Psoas muscle (tissue), 8 donors: ENCODE data around the gene IGLON5. TPM values are rescaled to one million over a fixed set of nuclear protein-coding genes. Genes with fewer than 3 reads are reported as not detected.
A peak's percentile ranks its signal among the peaks of the same experiment; 100 is the strongest.

ENCODE experiments used
- ATAC-seq, 4 donors: fragments of 200-7000 bp; cut with Tn5 transposase; one replicate each; pipeline ENCODE4 v1.9.1; 2020; ENCODE audit warnings: moderate library complexity in 3 of 4, mild to moderate bottlenecking in 2 of 4
- DNase-seq, 2 donors: peaks; one replicate each; pipeline ENCODE4 v3.0.0-alpha.2; 2020
- H3K27ac ChIP-seq: fragments of 200-600 bp; one replicate; pipeline ENCODE4 v1.8.0; 2022
- H3K27me3 ChIP-seq, 3 donors: fragments of 200-600 bp in 1 of 3; one replicate each; pipeline versions ENCODE4 v1.6.1 to v1.8.0; 2013 to 2022; ENCODE audit warnings: low read length in 2 of 3, mild to moderate bottlenecking in 2 of 3, moderate library complexity in 1 of 3; ENCODE audit not compliant: insufficient read depth in 3 of 3
- H3K36me3 ChIP-seq, 2 donors: fragments of 200-600 bp in 1 of 2; one replicate each; pipeline versions ENCODE4 v1.6.1 to v1.8.0; 2013 to 2022; ENCODE audit warnings: low read depth in 1 of 2, mild to moderate bottlenecking in 1 of 2, moderate library complexity in 1 of 2; ENCODE audit not compliant: insufficient read depth in 1 of 2
- H3K4me1 ChIP-seq: fragments of 200-600 bp; one replicate; pipeline ENCODE4 v1.8.0; 2022
- H3K4me3 ChIP-seq: fragments of 200-600 bp; one replicate; pipeline ENCODE4 v1.8.0; 2022; ENCODE audit warnings: mild to moderate bottlenecking
- H3K9me3 ChIP-seq: fragments of 200-600 bp; one replicate; pipeline ENCODE4 v1.8.0; 2022
- CTCF ChIP-seq: fragments of 200-600 bp; IDR thresholded peaks from one replicate; pipeline ENCODE4 v1.8.0; 2022; ENCODE audit warnings: antibody characterized with exemption
- WGBS, 3 donors: extraction: QIAGEN DNeasy Blood & Tissue Kit; methylation state at CpG; one replicate each; pipeline versions ENCODE4 v1.1.6 to v1.1.7; 2013; 5-methylcytosine and 5-hydroxymethylcytosine counted together
- intact Hi-C, 2 donors: fragments of 100-400 bp; cut with DNase I; formaldehyde crosslinking; loops; one replicate each; pipeline versions ENCODE4 v1.11.0 to v1.14.2; 2022
- polyA plus RNA-seq, 3 donors: library from polyadenylated mRNA; stranded (reverse); fragments of 200-250 nt; gene quantifications; one replicate each; pipeline ENCODE4 v1.2.3, GENCODE V29; 2013
- total RNA-seq, 4 donors: library from RNA; stranded (reverse); fragmentation: NEBNext Ultra II Directional in 2 of 4; extraction: Animal tissue kit (Norgen Biotek cat#: 25700) in 2 of 4; gene quantifications; one replicate each; pipeline versions ENCODE4 v1.2.1 to v1.2.4, GENCODE V29; 2021 to 2023
- donor health status: healthy with polysubstance abuse.
- donor health status: DM: no; HTN: no; CAD: no; lungs with moderate emphysema.
- donor health status: Bipolar disorder and iron deficiency.
- donor health status: healthy.
- donor health status: DM: yes; HTN: yes; CAD: no.
- donor health status: DM: no; HTN: no; CAD: no.
- donor health status: DM: no; HTN: no; CAD: no.
- donor health status: DM: yes; HTN: yes; CAD: no.

Gene IGLON5
- total and polyA plus RNA-seq, 7 donors: 0.03 to 0.10 TPM; not detected in 5

GRCh38 chr19:51371186-51371690 is 59.8 kb downstream of the IGLON5 start:
- 66 to 78% (median 71%) methylated on average over 8 of the region's 8 CpGs for WGBS, 3 donors
- no peak overlapping the region for H3K4me3 ChIP-seq
- no peaks in the 10 kb centered on the region for H3K27me3 ChIP-seq
- no peak for ATAC-seq
- H3K9me3 ChIP-seq: no peaks in the 10 kb centered on the region
- DNase-seq: peak in 1 of 2 donors; percentile 26
- intact Hi-C loops: no loop called here
- H3K27ac ChIP-seq: no peak overlapping the region
- no peaks in the 10 kb centered on the region for H3K36me3 ChIP-seq
- no peaks in the 10 kb centered on the region for H3K4me1 ChIP-seq
- no peak for TF ChIP-seq CTCF

GRCh38 chr19:51372021-51372648 is 60.7 kb downstream of the IGLON5 start:
- H3K4me3 ChIP-seq: no peak overlapping the region
- 76 to 87% (median 81%) methylated on average over 18 of the region's 18 CpGs for WGBS, 3 donors
- peak in 1 of 2 donors; percentile 54 for DNase-seq
- no peaks in the 10 kb centered on the region for H3K4me1 ChIP-seq
- no peak for ATAC-seq
- TF ChIP-seq CTCF: no peak
- no peak overlapping the region for H3K27ac ChIP-seq
- intact Hi-C loops: loop anchor here in 1 of 2 donors (2.0 kb wide), 1 partner anchor 23 kb away; no protein-coding TSS in a partner anchor
- no peaks in the 10 kb centered on the region for H3K9me3 ChIP-seq
- no peaks in the 10 kb centered on the region for H3K27me3 ChIP-seq
- no peaks in the 10 kb centered on the region for H3K36me3 ChIP-seq

GRCh38 chr19:51372649-51373504 is 61.4 kb downstream of the IGLON5 start, which contains the start of gene NKG7:
Gene NKG7, minus strand, starts transcription at chr19:51372654. Its CDS starts 119 bp downstream, at chr19:51372535.
- intact Hi-C loops: loop anchor here in 1 of 2 donors (2.0 kb wide), 1 partner anchor 22 kb away; no protein-coding TSS in a partner anchor
- H3K27ac ChIP-seq: no peak within 1 kb of the TSS
- DNase-seq (peak in 1 of 2 donors; percentile 32), ATAC-seq (no peak)
- no peaks in the 10 kb centered on the region for H3K9me3 ChIP-seq
- no peak for TF ChIP-seq CTCF
- H3K4me3 ChIP-seq: no peak within 1 kb of the TSS
- no peaks in the 10 kb centered on the region for H3K27me3 ChIP-seq
- 48 to 56% (median 48%) methylated on average over 9 of the region's 9 CpGs for WGBS, 3 donors
- H3K36me3 ChIP-seq: no peaks in the 10 kb centered on the region
- no peaks in the 10 kb centered on the region for H3K4me1 ChIP-seq

GRCh38 chr19:51375504-51376221 is 64.2 kb downstream of the IGLON5 start:
- no peak for ATAC-seq
- intact Hi-C loops: no loop called here
- no peak for DNase-seq
- no peaks in the 10 kb centered on the region for H3K27me3 ChIP-seq
- no peaks in the 10 kb centered on the region for H3K4me1 ChIP-seq
- H3K36me3 ChIP-seq: no peaks in the 10 kb centered on the region
- no peaks in the 10 kb centered on the region for H3K9me3 ChIP-seq
- H3K4me3 ChIP-seq: no peak overlapping the region
- no peak overlapping the region for H3K27ac ChIP-seq
- WGBS, 3 donors: 72 to 76% (median 76%) methylated on average over 11 of the region's 11 CpGs
- no peak for TF ChIP-seq CTCF
